Measurements from ENCODE around the gene CYFIP1. TPM values are rescaled to one million over a fixed set of nuclear protein-coding genes. Genes with fewer than 3 reads are reported as not detected.

The CYFIP1 gene
- total and polyA plus RNA-seq, 2 of the 13 experiments (the other 11 are each of a cell fraction or from before 2014, with no cell fraction given), result 38.1 to 58.3 TPM

DNA sequence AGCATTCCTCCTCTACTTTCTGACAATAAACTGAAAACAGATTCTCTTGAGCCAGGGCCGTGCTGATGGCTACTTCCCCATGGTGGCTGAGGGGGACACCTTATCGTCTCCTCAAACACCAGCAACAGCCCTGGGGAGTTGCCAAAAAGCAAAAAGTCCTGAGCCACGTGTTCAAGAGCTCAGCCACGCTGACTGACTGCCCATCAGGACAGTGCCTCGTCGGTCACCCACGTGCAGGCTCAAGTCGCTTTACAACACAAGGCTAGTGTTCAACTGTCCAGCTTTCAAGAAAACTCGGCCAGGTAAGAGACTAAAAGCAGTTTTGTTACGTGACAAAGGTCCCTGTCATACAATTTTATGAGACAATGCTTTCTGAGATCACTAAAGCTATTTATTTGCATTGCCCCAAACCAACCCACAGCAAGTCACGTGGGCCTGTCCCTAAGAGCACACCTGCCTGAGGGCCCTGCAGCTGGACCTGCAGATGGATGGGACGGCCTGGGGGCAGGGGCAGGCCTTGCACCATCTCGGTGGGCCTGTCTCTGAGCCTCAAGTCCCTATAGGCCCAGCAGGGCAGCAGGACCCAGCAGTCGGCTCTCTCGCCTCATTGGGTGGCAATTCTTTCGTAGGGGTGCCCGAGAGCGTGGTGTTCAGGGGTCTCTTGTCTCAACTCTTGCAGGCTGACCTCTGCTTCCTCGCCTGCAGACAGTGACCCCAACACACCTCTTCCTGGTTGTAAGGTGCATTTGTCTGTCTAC is 99.0 kb downstream of the CYFIP1 start:
- no peak for ATAC-seq
- WGBS (ENCODE audit: low lambda C conversion rate), result 98% methylated on average over 13 of the region's 19 CpGs
- Histone ChIP-seq H3K79me2 (ENCODE audit: insufficient read depth, low read length) (no peaks in the 10 kb centered on the region), H3K9me3 (ENCODE audit: low read length) (no peaks in the 10 kb centered on the region), H3K27me3 (ENCODE audit: control insufficient read depth in 1 of 2, insufficient read depth in 2 of 2, low read length in 2 of 2) (no peaks in the 10 kb centered on the region), H3K4me2 (ENCODE audit: low read depth, low read length) (no peak overlapping the region), H3K27ac (ENCODE audit: extremely low read length, insufficient read depth, low read length) (no peak overlapping the region), H3K9ac (ENCODE audit: insufficient read depth, low read depth, low read length) (no peak overlapping the region), H3K4me1 (ENCODE audit: insufficient read depth, low read length) (peaks cover 7% of the 10 kb centered on the region; the same call in 1 of the 2 replicates), H3K4me3 (replicated peaks in 1 of 3; ENCODE audit: insufficient read depth in 1 of 3, low read depth in 2 of 3, low read length in 3 of 3) (no peak overlapping the region), H3K36me3 (replicated peaks in 1 of 2; ENCODE audit: control insufficient read depth in 1 of 2, insufficient read depth in 2 of 2, low read length in 2 of 2) (peaks cover 11 to 41% of the 10 kb centered on the region in 2 experiments), H4K20me1 (ENCODE audit: insufficient read depth, low read length) (no peaks in the 10 kb centered on the region), H2AFZ (ENCODE audit: low read length) (no peak overlapping the region)
- ChIA-PET CTCF (ENCODE audit: low intra/inter-chr PET ratio, low total read pairs) (no interaction called here), POLR2A (no interaction called here)
- intact Hi-C loops (cut with micrococcal nuclease; ENCODE audit: unreplicated experiment) (no loop called here), in situ Hi-C loops (cut with HindIII; ENCODE audit: extremely low pct_ligation_motif_present, low pct_unique_long_range_greater_than_20kb) (no loop called here)
- TF ChIP-seq SP4 (CRISPR knock-in tag; IDR thresholded peaks at IDR 0.05), result no peak
- no peak for TF ChIP-seq TBX3 (IDR thresholded peaks at IDR 0.05; ENCODE audit: borderline replicate concordance)
- TF ChIP-seq RARA (CRISPR knock-in tag; IDR thresholded peaks at IDR 0.05), result no peak
- no peak for TF ChIP-seq GZF1 (CRISPR knock-in tag; IDR thresholded peaks at IDR 0.05)
- no peak for TF ChIP-seq ZNF775 (CRISPR knock-in tag; IDR thresholded peaks at IDR 0.05; ENCODE audit: borderline replicate concordance)
- TF ChIP-seq ZNF678 (CRISPR knock-in tag; IDR thresholded peaks at IDR 0.05), result no peak
- TF ChIP-seq GLI4 (CRISPR knock-in tag; IDR thresholded peaks at IDR 0.05; ENCODE audit: borderline replicate concordance), result no peak
- TF ChIP-seq PRMT3 (CRISPR knock-in tag; IDR thresholded peaks at IDR 0.05; ENCODE audit: borderline replicate concordance, low read depth), result no peak
- no peak for TF ChIP-seq TFDP1 (CRISPR knock-in tag; IDR thresholded peaks at IDR 0.05; ENCODE audit: borderline replicate concordance)
- no peak for TF ChIP-seq DNMT3B (CRISPR knock-in tag; conservative IDR thresholded peaks at IDR 0.05)
- no peak for TF ChIP-seq ZFP90 (CRISPR knock-in tag; IDR thresholded peaks at IDR 0.05; ENCODE audit: borderline replicate concordance)
- TF ChIP-seq CEBPB (IDR thresholded peaks at IDR 0.05; ENCODE audit: borderline replicate concordance, low read depth, low read length), result no peak
- BruUV-seq (replicated peaks), result no TSS peak
- no peak for DNase-seq (ENCODE audit: low spot score)
- FAIRE-seq, result no peak
